Measurements from ENCODE around the gene NLK.

GRCh38 chr17:28117304-28117703, 74.8 kb downstream of the NLK start:
- TF ChIP-seq EZH2 (IDR thresholded peaks at IDR 0.05; ENCODE audit: low read length, missing control alignments) (no peak), CTCF (conservative IDR thresholded peaks at IDR 0.05 in 1 of 2, IDR thresholded peaks at IDR 0.05 in 1 of 2; ENCODE audit: low read depth in 1 of 2, low read length in 2 of 2) (no peak)

Data from fibroblast of lung (primary cell).